Activated CD4-positive, alpha-beta T cell treated with anti-CD3 and anti-CD28 coated beads, Interleukin-2, amount 10 ng/mL, durations not matched to agents 24 days and 14 days (primary cell): ENCODE measurements around the gene PRDM16. TPM values are rescaled to one million over a fixed set of nuclear protein-coding genes. Genes with fewer than 3 reads are reported as not detected.

Experiments
- DNase-seq: peaks from one replicate; pipeline ENCODE4 v3.0.0; 2022
- H3K27ac Mint-ChIP-seq: one replicate; pipeline ENCODE4 v1.8.0; 2022; ENCODE audit warnings: mild to moderate bottlenecking, mixed read lengths
- H3K27me3 Mint-ChIP-seq: one replicate; pipeline ENCODE4 v1.8.0; 2022; ENCODE audit warnings: mixed read lengths
- H3K36me3 Mint-ChIP-seq: one replicate; pipeline ENCODE4 v1.8.0; 2022; ENCODE audit warnings: low read depth, mild to moderate bottlenecking, mixed read lengths
- H3K4me1 Mint-ChIP-seq: one replicate; pipeline ENCODE4 v1.8.0; 2021; ENCODE audit warnings: mixed read lengths
- H3K4me3 Mint-ChIP-seq: one replicate; pipeline ENCODE4 v1.8.0; 2022; ENCODE audit warnings: mild to moderate bottlenecking, moderate library complexity, mixed read lengths
- H3K9me3 Mint-ChIP-seq: one replicate; pipeline ENCODE4 v1.8.0; 2021; ENCODE audit warnings: mixed read lengths
- intact Hi-C: fragments of 100-400 bp; cut with micrococcal nuclease; formaldehyde crosslinking; loops from one replicate; pipeline ENCODE4 v1.15.1; 2023
- total RNA-seq: library from RNA; stranded (reverse); gene quantifications from 2 replicates; pipeline ENCODE4 v1.2.3, GENCODE V29; 2022

PRDM16 gene
- total RNA-seq, 1 donor from 2014 or later = not detected

DNA sequence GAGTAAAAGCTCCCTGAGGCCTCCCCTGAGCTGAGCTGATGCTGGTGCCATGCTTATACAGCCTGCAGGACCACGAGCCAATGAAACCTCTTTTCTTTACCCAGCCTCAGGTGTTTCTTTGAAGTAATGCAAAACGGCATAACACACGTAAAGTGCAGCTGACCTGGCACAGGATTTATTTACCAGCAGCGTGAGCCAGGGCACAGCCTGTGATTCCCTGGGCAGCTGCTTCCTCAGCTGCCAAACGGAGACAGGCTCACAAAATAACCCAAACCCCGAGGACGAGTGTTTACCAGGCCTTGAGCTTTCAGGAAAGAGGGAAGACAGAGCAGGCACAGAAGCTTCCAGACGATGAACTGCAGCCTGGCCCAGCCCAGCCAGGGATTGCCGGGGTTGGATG lies 264.9 kb downstream of the PRDM16 start:
- DNase-seq = no peak
- intact Hi-C loops = no loop called here
- no peak overlapping the region for H3K4me3 Mint-ChIP-seq
- no peaks in the 10 kb centered on the region for H3K4me1 Mint-ChIP-seq
- H3K27ac Mint-ChIP-seq = no peak overlapping the region
- no peaks in the 10 kb centered on the region for H3K27me3 Mint-ChIP-seq
- no peaks in the 10 kb centered on the region for H3K36me3 Mint-ChIP-seq
- H3K9me3 Mint-ChIP-seq = no peaks in the 10 kb centered on the region

GRCh38 chr1:3334366-3334765 lies 265.4 kb downstream of the PRDM16 start:
- DNase-seq = no peak
- intact Hi-C loops = no loop called here
- Mint-ChIP-seq H3K36me3 (no peaks in the 10 kb centered on the region), H3K27me3 (no peaks in the 10 kb centered on the region), H3K9me3 (no peaks in the 10 kb centered on the region), H3K4me3 (no peak overlapping the region), H3K27ac (no peak overlapping the region), H3K4me1 (no peaks in the 10 kb centered on the region)

- Mint-ChIP-seq H3K4me3 (no peak overlapping the region), H3K9me3 (no peaks in the 10 kb centered on the region), H3K27ac (no peak overlapping the region), H3K4me1 (no peaks in the 10 kb centered on the region), H3K36me3 (no peaks in the 10 kb centered on the region), H3K27me3 (no peaks in the 10 kb centered on the region)
- DNase-seq = no peak
- intact Hi-C loops = no loop called here
These were observed 267.0 kb downstream of the PRDM16 start for GRCh38 chr1:3335754-3336640.

- no peak for DNase-seq
- intact Hi-C loops = no loop called here
- no peaks in the 10 kb centered on the region for H3K27me3 Mint-ChIP-seq
These were observed 267.9 kb downstream of the PRDM16 start for GRCh38 chr1:3336641-3337630.

GRCh38 chr1:3337798-3338724 lies 269.1 kb downstream of the PRDM16 start:
- DNase-seq = no peak
- intact Hi-C loops = no loop called here
- Mint-ChIP-seq H3K27me3 (no peaks in the 10 kb centered on the region), H3K9me3 (no peaks in the 10 kb centered on the region), H3K36me3 (no peaks in the 10 kb centered on the region), H3K4me1 (no peaks in the 10 kb centered on the region), H3K27ac (no peak overlapping the region), H3K4me3 (no peak overlapping the region)

More at GRCh38 chr1:3336641-3337630, 267.9 kb downstream of the PRDM16 start:
- Mint-ChIP-seq H3K9me3 (no peaks in the 10 kb centered on the region), H3K36me3 (no peaks in the 10 kb centered on the region), H3K4me3 (no peak overlapping the region), H3K4me1 (no peaks in the 10 kb centered on the region), H3K27ac (no peak overlapping the region)

DNA sequence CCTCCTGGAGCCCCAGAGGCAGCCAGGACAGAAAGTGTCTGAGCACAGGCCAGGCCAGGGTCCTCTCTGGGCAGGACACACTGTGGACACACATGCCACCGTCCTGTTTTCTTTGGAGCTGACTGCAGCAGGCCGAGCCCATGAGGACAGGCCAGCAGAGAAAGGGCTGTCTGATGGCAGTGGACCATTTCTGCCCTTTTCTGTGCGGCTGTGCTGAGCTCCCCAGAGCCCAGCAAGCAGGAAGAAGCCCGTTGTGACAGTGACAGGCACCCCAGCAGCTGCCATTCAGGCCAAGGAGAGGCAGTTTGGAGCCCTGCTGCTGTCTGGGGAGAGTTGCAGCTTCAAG lies 269.7 kb downstream of the PRDM16 start:
- H3K4me3 Mint-ChIP-seq = no peak overlapping the region

GRCh38 chr1:3339856-3340255 lies 270.9 kb downstream of the PRDM16 start:
- H3K9me3 Mint-ChIP-seq = peaks cover 3% of the 10 kb centered on the region
- no peaks in the 10 kb centered on the region for H3K27me3 Mint-ChIP-seq
- no peaks in the 10 kb centered on the region for H3K36me3 Mint-ChIP-seq
- no peak for DNase-seq
- H3K4me3 Mint-ChIP-seq = no peak overlapping the region
- intact Hi-C loops = no loop called here
- no peaks in the 10 kb centered on the region for H3K4me1 Mint-ChIP-seq
- H3K27ac Mint-ChIP-seq = no peak overlapping the region

More for the DNA sequence above, 269.7 kb downstream of the PRDM16 start:
- Mint-ChIP-seq H3K36me3 (no peaks in the 10 kb centered on the region), H3K9me3 (no peaks in the 10 kb centered on the region), H3K27me3 (no peaks in the 10 kb centered on the region), H3K27ac (no peak overlapping the region), H3K4me1 (no peaks in the 10 kb centered on the region)
- no peak for DNase-seq
- intact Hi-C loops = no loop called here

DNA sequence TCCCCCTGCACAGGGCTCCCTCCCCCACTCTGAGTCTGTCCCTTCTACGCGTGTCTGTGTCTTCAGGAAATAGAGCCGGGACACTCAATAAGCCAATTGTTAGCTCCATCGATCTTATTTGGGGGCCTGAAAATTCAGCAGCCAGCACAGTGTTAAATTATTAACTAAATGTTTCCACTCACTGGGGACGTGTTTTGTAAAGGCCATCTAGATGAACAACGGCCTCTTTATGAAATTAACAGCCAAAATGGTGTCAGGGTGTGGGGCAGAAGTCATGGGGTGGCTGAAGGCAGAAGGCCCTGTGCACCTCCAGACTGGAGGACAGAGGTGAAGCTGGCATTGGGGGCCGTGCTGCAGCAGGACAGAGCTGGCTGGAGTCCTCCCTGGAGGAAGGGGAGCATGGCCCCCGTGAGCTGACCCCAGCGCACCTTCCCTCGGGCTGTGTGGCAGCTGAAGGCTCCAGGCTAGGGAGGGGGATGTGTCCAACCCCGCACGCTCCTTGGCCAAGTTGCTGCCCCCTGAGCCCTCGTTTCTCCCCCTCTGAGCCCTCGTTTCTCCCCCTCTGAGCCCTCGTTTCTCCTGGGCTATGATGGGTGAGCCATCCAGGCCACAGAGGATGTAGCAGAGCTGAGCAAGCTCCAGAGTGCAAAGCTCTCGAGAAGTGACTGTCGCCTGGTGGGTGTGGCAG lies 271.7 kb downstream of the PRDM16 start:
- Mint-ChIP-seq H3K36me3 (no peaks in the 10 kb centered on the region), H3K4me1 (no peaks in the 10 kb centered on the region), H3K9me3 (peaks cover 3% of the 10 kb centered on the region), H3K4me3 (no peak overlapping the region), H3K27ac (no peak overlapping the region), H3K27me3 (no peaks in the 10 kb centered on the region)
- DNase-seq = no peak
- intact Hi-C loops = no loop called here

DNA sequence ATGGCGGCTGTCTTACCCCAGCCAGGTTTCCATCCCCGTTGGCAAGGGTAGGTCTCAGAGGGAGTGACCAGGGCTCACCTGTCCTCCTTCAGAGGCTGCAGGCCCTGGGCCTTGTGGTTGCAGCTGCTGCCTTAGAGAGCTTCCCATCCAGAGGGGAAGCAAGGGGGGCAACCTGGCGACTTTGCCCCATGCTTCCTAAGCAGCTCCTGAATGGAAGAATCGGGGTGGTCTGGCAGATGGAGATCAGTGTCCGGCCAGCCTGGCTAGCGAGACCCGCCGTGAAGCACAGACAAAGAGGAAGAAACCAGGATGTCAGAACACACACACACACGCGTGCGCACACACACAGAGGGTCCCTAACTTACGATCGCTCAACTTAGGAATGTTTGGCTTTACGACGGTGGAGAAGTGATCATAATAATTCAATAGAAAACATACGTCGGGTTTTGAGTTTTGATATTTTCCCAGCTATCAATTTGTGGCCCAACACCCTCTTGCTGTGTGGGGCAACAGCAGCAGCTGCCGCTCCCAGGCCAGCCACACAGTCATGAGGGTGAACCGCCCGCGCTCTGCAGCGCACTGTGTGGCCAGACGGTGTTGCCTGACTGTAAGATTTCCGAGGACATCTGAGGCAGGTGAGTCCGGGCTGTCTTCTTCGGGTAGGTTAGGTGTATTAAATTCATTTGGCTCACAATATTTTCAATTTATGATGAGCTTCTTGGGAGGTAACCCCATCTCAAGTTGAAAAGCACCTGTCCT lies 272.4 kb downstream of the PRDM16 start:
- Mint-ChIP-seq H3K4me3 (no peak overlapping the region), H3K9me3 (peaks cover 3% of the 10 kb centered on the region), H3K36me3 (no peaks in the 10 kb centered on the region), H3K27me3 (no peaks in the 10 kb centered on the region), H3K4me1 (no peaks in the 10 kb centered on the region), H3K27ac (no peak overlapping the region)
- no peak for DNase-seq
- intact Hi-C loops = no loop called here

GRCh38 chr1:3342960-3343359 lies 274.0 kb downstream of the PRDM16 start:
- Mint-ChIP-seq H3K9me3 (peaks cover 3% of the 10 kb centered on the region), H3K4me3 (no peak overlapping the region), H3K4me1 (no peaks in the 10 kb centered on the region), H3K36me3 (no peaks in the 10 kb centered on the region), H3K27me3 (no peaks in the 10 kb centered on the region), H3K27ac (no peak overlapping the region)
- intact Hi-C loops = no loop called here
- DNase-seq = no peak

- Mint-ChIP-seq H3K36me3 (no peaks in the 10 kb centered on the region), H3K27me3 (no peaks in the 10 kb centered on the region), H3K4me3 (no peak overlapping the region), H3K27ac (no peak overlapping the region), H3K9me3 (peaks cover 3% of the 10 kb centered on the region), H3K4me1 (no peaks in the 10 kb centered on the region)
- intact Hi-C loops = no loop called here
- no peak for DNase-seq
These were observed 275.4 kb downstream of the PRDM16 start for GRCh38 chr1:3344395-3344794.

DNA sequence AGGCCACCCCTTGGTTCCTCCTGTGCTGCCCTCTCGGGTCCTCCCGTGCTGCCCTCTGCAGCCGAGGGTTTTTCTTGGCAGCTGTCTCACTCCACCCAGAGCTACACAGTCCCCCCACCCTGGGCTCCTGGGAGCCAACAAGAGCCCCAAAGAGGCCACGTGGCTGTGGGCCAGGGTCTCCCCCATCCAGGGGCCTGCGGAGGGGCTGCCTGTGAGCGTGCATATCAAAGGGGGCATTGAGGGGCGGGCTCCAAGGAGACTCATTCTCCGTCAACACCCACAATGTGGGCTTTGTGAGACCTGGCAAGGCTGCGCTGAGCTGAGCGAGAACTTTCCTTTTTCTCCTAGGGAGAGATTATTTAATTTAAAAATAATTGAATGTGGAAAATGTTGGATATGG lies 276.8 kb downstream of the PRDM16 start:
- H3K27ac Mint-ChIP-seq = no peak overlapping the region
- intact Hi-C loops = no loop called here
- no peak overlapping the region for H3K4me3 Mint-ChIP-seq
- no peaks in the 10 kb centered on the region for H3K27me3 Mint-ChIP-seq
- H3K36me3 Mint-ChIP-seq = no peaks in the 10 kb centered on the region
- peaks cover 3% of the 10 kb centered on the region for H3K9me3 Mint-ChIP-seq
- no peak for DNase-seq
- no peaks in the 10 kb centered on the region for H3K4me1 Mint-ChIP-seq
